ENCODE measurements around the gene DYNLT1. TPM values are rescaled to one million over a fixed set of nuclear protein-coding genes. Genes with fewer than 3 reads are reported as not detected.
"Not testable (repeated sequence)": the region's sequence is repeated elsewhere in the genome, so short reads cannot be mapped to it uniquely, and the experiment has no call there.

The DYNLT1 gene
- total RNA-seq, 2 experiments from 2014 or later: 94.3 to 98.3 TPM

GRCh38 chr6:158677906-158678578, 33.5 kb upstream of the DYNLT1 start:
- ChIA-PET CTCF (interaction anchor here (2.8 kb wide), 1 partner anchor 13 kb away, joined by 12 read pairs; no protein-coding TSS in a partner anchor), POLR2A (interaction anchor here (0.6 to 1.2 kb wide), 3 partner anchors 10 to 27 kb away, joined by 3 read pairs; no protein-coding TSS in a partner anchor)
- Mint-ChIP-seq H3K4me3 (no peak overlapping the region), H3K4me1 (ENCODE audit: low read depth) (peaks cover 16% of the 10 kb centered on the region), H3K27ac (no peak overlapping the region), H3K9me3 (no peaks in the 10 kb centered on the region), H3K36me3 (ENCODE audit: low read depth) (peaks cover 71% of the 10 kb centered on the region), H3K27me3 (no peaks in the 10 kb centered on the region)
- no peak for DNase-seq
- TF ChIP-seq CTCF (IDR thresholded peaks at IDR 0.05): no peak
- no peak for ATAC-seq
- intact Hi-C loops (cut with micrococcal nuclease): no loop called here

- H3K27ac Mint-ChIP-seq; H3K4me3 Mint-ChIP-seq; ATAC-seq; intact Hi-C loops (cut with micrococcal nuclease); H3K9me3 Mint-ChIP-seq; H3K27me3 Mint-ChIP-seq; DNase-seq: not testable (repeated sequence)
- Mint-ChIP-seq H3K36me3 (ENCODE audit: low read depth) (peaks cover 70% of the 10 kb centered on the region), H3K4me1 (ENCODE audit: low read depth) (peaks cover 16% of the 10 kb centered on the region)
- CTCF ChIA-PET: interaction anchor here (2.8 kb wide), 1 partner anchor 14 kb away, joined by 12 read pairs; no protein-coding TSS in a partner anchor
- POLR2A ChIA-PET: interaction anchor here (0.8 kb wide), 1 partner anchor 9 kb away, joined by 3 read pairs; no protein-coding TSS in a partner anchor
Measured at GRCh38 chr6:158677094-158677493, 32.6 kb upstream of the DYNLT1 start.

GRCh38 chr6:158674342-158675131, 30.0 kb upstream of the DYNLT1 start:
- TF ChIP-seq CTCF (IDR thresholded peaks at IDR 0.05): no peak
- DNase-seq (no peak), ATAC-seq (no peak)
- POLR2A ChIA-PET: interaction anchor here (1.0 kb wide), 1 partner anchor 10 kb away, joined by 3 read pairs; no protein-coding TSS in a partner anchor
- Mint-ChIP-seq H3K36me3 (ENCODE audit: low read depth) (peaks cover 53% of the 10 kb centered on the region), H3K27ac (no peak overlapping the region), H3K9me3 (no peaks in the 10 kb centered on the region), H3K4me3 (no peak overlapping the region), H3K27me3 (no peaks in the 10 kb centered on the region), H3K4me1 (ENCODE audit: low read depth) (peaks cover 15% of the 10 kb centered on the region)
- CTCF ChIA-PET: interaction anchor here (0.8 to 2.0 kb wide), 3 partner anchors 15 to 454 kb away, joined by 3 to 5 read pairs (median 4); no protein-coding TSS in a partner anchor
- intact Hi-C loops (cut with micrococcal nuclease): no loop called here

- H3K4me1 Mint-ChIP-seq (ENCODE audit: low read depth): peaks cover 4% of the 10 kb centered on the region
- H3K27me3 Mint-ChIP-seq: no peaks in the 10 kb centered on the region
- no peaks in the 10 kb centered on the region for H3K9me3 Mint-ChIP-seq
- no peak overlapping the region for H3K27ac Mint-ChIP-seq
- CTCF ChIA-PET: interaction anchor here (1.0 to 1.6 kb wide), 5 partner anchors 10 to 451 kb away, joined by 3 to 6 read pairs (median 3); no protein-coding TSS in a partner anchor
- intact Hi-C loops (cut with micrococcal nuclease): no loop called here
- ATAC-seq: no peak
- POLR2A ChIA-PET: interaction anchor here (0.5 to 2.0 kb wide), 3 partner anchors 13 to 23 kb away, joined by 3 to 4 read pairs (median 3); partner anchors contain the start of gene SYTL3
- DNase-seq: no peak
- TF ChIP-seq CTCF (IDR thresholded peaks at IDR 0.05): no peak
- no peak overlapping the region for H3K4me3 Mint-ChIP-seq
- peaks cover 52% of the 10 kb centered on the region for H3K36me3 Mint-ChIP-seq (ENCODE audit: low read depth)
Measured at GRCh38 chr6:158672726-158673125, 28.2 kb upstream of the DYNLT1 start.

- ATAC-seq; intact Hi-C loops (cut with micrococcal nuclease); DNase-seq; H3K27me3 Mint-ChIP-seq; H3K27ac Mint-ChIP-seq; H3K9me3 Mint-ChIP-seq; H3K4me1 Mint-ChIP-seq (ENCODE audit: low read depth); H3K4me3 Mint-ChIP-seq: not testable (repeated sequence)
- CTCF ChIA-PET: interaction anchor here (1.0 to 1.6 kb wide), 5 partner anchors 9 to 451 kb away, joined by 3 to 6 read pairs (median 3); no protein-coding TSS in a partner anchor
- POLR2A ChIA-PET: interaction anchor here (0.5 to 2.0 kb wide), 4 partner anchors 12 to 22 kb away, joined by 3 to 4 read pairs (median 3); partner anchors contain the start of gene SYTL3
- H3K36me3 Mint-ChIP-seq (ENCODE audit: low read depth): peaks cover 55% of the 10 kb centered on the region
Measured at GRCh38 chr6:158672119-158672518, 27.6 kb upstream of the DYNLT1 start.
